Activated CD8-positive, alpha-beta memory T cell treated with anti-CD3 and anti-CD28 coated beads, Interleukin-2, amount 50 U/mL, for 24 hours (primary cell): Measurements from ENCODE around the gene PROKR2.

Experiments
- DNase-seq: peaks from one replicate; pipeline ENCODE4 v3.0.0-alpha.2; 2020; ENCODE audit errors: extremely low read depth

The PROKR2 gene

DNA sequence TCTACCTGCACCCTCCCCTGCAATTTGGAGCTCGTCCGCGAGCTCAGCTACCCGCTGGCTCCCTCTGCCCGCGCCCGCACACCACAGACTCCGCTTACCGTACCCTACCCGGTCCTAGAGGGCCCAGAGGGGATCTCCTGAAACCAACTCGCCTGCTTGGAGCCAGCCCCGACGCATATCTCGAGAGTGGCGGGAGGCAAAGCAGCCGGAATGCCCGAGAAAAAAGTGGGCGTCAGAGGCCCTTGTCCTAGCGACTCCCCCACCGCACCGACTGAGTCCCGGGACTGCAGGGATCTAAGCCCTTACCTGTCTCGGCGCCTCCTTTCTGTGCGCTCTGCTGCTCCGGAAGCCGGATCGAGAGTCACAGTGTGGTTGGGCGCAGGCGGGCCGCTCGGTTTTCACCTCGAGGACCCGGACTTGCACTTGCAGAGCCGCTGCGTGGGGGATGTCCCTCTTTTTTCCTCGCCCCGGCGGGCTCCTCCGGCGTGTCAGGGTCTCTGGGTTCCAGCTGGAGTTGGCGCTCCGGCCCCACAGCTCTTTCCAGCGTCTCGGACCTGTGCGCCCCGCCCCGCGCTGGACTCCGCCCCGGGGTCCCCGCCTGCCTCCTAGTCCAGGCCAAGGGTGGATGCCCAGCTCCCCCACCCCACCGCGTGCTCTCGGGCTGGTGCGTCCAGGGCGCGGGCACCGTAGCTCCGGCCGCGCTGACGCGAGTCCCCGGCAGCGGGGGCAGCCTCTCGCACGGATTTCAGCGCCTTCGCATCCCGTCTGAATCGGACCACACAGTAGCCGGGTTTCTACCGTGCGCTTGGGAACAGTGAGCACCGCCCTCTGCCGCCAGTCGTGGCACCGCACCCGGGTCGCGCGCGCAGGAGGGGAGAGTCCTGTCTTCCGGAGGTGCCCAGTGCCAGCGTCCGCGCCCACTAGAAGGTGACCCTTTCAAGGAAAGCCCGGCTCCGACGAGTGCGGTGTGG is at the start of gene PROKR2:
Gene PROKR2, minus strand, starts transcription at position 767 of the 971 bp plus-strand sequence. CDS start 2,585 bp downstream, outside the sequence.
- no peak for DNase-seq

DNA sequence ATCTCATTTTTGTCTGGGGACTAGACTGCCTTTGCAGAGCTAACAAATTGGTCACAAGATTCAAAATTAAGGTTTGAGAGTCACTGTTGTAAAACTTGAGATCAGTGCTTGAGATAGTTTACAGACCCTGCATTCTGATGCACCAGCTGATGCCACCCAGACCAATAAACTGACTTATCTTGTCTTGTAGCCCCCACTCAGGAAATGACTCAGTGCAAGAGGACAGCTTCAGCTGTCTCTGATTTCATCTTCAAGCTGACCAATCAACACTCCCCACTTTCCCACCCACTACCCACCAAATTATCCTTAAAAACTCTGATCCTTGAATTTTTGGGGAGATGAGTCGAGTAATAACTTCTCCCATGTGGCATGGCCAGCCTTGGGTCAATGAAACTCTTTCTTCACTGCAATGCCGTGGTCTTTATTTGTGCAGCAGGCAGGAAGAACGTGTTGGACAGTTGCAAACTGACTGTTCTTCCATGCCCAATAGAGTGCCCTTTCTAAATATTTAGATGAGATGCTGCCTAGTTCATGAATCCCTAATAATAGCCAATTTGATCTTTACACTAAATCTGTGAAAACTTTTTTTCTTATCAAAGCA is 48.3 kb upstream of the PROKR2 start:
- DNase-seq: no peak

DNA sequence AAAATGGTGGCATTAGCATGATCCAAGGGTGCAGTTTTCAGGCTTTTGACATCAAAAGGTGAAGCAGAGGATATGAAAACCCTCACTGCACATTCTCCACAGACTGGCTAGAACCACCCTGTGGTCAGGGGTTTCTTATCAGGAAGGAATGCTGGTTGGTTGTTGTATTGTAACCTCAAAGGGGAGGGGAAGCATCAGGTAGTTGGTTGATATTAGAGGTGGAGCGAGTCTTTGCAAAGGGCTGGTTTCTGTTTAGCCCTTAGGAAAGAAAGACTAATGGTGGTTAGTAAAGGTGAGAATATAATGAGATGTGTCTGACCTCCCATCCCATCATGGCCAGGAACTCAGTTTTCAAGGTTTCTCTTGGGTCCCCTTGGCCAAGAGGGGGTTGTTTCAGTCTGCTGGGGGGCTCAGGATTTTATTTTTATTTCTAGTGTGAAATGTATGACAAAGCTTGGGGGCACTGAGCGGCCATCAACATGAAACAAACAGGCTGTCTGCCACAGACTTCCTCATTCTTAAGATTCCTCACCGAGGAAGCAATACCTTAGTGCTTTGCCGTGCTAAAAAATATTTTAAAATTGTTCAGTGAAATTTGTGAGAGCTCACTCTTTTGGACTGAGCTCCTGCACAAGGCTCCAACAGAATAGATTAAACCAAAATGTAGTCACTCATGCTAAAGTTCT is 47.5 kb upstream of the PROKR2 start:
- DNase-seq: no peak

DNA sequence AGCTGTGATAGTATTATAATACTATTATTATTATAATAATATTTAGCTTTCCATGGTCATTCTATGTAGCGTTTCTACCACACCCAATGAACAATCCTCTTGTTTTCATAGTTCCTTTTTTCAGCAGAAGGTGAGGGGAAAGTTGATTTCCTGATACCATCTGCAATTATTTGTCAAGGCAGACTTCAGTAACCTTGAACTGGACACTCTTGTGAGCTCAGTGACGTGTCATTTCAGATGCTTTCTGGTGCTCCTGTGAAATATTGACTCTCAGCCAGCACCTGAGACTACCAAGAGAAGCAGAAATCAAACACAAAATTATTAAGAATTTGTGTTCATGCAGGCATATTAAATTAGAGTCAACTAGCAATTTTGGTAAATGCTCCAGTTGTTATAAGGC is 46.0 kb upstream of the PROKR2 start:
- no peak for DNase-seq

DNA sequence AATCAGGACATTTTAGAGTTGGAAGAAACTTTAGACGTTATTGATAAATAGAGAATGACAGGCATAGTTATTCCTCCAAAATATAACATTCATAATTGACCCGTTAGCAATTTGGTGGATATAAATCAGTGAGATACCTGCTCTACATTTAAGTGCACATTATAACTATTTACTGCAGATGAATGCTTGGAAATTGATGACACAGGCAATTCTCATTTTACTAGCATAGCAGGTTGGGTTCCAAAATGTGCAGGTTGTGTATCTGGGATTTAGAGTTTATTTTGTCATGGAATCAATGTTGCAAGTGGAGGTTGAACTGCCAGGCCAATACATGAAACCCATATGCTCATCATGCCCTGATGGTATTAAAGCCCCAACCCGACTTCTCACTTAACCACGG is 44.4 kb upstream of the PROKR2 start:
- DNase-seq: no peak

DNA sequence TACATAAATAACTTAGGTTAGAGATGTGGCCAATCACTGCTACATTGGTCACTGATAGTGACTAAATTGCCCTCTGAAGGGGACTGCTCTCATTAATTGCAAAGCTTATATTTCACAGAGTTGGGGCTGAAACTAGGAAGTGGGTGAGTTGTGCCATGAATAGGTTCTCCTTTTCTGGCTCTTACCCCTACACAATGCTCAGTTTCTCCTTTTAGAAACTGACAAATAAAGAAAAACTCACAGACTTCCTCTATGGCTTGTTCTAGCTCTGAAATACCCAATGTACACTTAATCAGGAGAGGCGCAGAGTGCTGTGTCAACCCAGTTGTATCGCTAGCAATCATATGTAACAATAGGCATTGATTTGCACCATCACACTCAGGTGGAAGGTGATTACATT is 41.2 kb upstream of the PROKR2 start:
- no peak for DNase-seq

DNA sequence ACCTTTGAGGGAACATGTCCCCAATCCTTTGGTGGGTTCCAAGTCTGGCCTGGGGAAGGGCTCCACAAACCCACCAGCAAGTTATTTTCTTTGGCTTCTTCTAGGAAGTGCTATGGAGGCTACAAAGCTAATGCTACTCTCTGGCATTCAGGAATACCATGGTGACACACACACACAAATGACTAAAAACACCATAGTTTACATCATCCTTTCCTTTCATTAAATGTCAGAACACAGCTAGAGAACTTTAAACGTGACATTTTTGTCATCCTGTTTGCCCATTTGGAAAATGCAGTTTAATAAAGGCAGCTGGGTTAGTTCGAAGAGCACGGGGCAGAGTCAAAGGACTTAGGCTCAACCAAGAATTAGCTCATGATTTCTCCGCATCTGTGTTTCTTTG is 40.2 kb upstream of the PROKR2 start:
- no peak for DNase-seq

DNA sequence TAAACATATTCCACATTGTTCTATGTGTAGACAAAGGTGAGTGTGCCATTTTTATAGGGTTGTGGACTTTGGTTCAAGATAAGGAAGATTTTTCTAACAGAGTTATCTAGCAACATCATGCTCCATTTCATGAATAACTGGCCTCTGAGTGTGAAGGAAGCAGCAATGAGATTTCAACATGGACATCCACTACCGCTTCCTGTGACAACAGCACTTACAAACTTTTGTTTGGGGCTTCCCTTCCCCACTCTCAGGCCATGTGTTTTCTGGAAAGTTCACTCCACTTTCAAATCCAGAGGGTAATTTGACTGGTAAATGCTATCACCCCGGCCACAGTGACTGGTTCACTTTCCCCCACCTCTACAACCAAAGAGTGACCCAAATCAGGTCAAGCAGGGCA is 38.1 kb upstream of the PROKR2 start:
- DNase-seq: no peak

DNA sequence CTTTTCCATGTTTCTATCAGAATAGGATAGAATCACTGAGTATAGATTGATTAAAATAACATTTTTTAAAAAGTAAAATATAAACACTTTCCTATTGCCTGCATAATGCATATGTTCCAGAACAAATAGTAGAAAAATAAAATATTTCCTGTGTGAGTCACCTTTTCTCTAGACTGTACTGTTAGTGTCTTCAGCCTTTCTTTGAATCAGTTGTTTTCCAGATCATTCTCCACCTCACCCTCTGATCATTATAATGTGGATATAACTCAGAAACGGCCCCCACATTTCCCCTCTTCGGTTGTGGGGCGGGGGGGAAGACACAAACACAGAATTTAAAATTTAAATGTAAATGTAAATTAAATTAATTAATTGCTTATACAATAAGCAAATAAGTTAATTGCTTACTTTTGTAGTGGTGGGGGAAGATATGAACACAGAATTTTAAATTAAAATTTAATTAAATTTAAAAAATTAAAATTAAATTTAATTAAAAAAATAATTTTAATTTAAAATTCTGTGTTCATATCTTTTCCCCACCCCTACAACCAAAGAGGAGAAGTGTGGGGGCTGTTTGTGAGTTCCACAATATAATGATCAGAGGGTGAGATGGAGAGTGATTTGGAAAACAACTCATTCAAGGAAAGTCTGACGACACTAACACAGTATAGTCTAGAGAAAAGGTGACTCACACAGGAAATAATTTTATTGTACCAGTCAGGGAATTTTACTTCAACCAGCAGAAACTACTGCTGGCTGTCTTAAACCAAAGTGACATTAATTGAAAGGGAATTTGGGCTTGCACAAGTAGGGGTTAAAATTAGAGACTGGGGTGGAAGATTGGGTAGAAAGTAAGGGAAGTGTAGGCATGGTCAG is 37.1 kb upstream of the PROKR2 start:
- no peak for DNase-seq

DNA sequence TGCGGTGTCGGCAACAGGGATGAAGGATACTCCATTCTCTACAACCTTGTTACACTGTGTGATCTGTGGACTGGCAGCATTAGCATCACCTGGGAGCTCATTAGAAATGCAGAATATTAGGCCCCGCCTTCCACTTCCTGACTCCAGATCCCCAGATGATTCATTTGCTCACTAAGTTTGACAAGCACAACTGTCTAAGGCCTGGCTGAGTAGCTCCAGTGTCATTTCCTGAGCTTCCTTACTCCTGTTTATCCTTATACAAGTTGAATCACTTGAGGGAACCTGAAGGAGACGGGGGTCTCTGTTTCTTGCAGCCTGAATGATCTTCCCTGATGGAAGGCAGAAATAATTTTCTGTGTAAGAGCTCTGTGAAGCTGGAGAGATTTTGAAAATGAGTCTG is 32.7 kb upstream of the PROKR2 start:
- DNase-seq: no peak

DNA sequence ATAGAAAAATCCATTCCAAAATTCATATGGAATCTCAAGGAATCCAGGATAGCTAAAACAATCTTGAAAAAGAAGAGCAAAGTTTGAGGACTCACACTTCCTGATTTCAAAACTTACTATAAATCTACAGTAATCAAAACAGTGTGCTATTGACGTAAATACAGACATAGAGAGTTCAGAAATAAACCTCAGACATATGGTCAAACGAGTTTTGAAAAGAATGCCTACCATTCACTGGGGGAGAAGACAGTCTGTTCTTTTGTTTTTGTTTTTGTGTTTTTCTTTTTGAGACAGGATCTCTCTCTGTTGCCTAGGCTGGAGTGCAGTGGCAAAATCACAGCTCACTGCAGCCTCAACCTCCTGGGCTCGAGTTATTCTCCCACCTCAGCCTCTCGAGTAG is 25.3 kb upstream of the PROKR2 start:
- no peak for DNase-seq

DNA sequence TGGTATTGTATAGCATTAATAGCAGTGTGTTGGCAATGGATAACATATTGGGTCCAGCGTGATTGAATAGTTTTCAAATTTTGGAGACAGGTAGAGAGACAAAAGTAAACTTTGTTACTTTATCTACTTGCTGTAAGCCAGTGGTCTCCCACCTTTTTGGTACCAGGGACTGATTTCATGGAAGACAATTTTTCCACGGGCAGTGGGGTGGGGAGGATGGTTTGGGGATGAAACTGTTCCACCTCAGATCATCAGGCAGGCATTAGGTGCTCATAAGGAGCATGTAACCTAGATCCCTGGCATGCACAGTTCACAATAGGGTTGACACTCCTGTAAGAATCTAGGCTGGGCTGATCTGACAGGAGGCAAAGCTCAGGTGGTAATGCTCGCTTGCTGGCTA is 14.6 kb upstream of the PROKR2 start:
- DNase-seq: no peak

DNA sequence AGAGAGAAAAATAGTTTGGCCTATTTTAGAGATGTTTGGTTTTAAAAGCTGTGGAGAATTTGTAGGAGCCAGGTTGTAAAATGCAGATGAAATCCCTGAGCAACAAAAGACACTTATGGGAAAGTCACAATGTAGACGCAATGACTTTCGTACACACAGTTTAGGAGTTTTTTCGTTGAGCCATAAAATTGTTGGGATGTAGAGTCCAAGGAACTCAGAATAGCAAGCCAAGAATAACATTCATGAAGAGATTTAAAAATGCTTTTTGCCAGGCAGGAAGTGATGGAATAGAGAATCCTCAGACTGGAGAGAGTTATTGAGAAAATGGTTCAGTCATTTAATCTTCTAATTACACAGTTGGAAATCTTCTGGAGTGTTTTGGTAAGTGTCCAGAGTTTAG is 11.5 kb upstream of the PROKR2 start:
- no peak for DNase-seq

DNA sequence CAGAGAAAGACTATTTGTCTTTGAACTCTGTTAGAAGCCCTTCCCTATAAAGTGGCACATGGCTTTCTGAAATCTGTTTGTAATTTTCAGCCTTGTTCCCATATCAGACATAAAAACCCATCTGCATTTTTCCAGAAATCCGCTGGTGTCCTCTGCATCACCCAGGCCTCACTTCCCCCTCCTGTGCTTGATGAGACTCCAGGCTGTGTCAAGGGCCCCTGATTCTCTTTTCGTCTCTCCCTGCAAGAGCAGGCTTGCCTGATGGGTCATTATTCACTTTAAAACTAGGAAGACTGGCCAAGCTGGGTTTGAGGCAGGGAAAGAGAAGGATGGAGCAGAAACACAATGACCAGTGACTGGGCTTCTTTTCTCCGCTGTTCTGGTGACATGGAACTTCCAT is 10.6 kb upstream of the PROKR2 start:
- no peak for DNase-seq

DNA sequence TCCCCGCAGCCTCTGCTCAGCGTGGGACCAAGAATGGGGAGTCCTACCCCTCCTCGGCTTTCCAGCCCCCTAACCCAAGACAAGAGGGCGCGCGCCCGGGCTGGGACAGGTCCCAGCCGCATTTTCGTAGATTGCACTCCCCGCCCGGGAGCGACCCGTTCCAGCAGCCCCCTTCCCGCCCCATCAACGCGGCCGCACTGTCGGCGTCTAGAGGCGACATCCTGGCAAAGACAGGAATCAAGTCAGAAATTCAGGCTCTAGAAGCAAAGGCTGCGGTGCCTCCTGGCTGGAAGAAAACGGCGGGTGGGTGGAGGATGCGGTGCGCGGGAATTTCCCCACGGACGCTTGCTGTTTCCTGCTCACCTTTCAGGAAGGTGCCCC is 957 bp downstream of the PROKR2 start:
- no peak for DNase-seq

DNA sequence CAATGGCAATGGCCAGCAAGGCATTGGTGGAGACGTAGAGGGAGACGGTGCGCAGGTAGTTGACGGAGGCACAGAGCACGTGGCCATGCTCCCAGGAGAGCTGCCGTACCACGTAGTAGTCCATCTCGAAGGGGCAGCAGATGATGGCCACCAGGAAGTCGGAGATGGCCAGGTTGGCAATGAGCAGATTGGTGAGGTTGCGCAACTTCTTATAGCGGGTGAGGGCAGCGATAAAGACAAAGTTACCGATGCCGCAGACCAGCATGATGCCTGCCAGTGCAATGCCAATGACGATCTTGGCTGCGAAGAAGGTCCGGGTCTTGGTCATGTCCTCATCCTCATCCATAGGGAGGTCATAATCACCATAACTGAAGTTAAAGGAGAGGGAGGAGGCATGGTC is 2.8 kb downstream of the PROKR2 start:
- DNase-seq: no peak

DNA sequence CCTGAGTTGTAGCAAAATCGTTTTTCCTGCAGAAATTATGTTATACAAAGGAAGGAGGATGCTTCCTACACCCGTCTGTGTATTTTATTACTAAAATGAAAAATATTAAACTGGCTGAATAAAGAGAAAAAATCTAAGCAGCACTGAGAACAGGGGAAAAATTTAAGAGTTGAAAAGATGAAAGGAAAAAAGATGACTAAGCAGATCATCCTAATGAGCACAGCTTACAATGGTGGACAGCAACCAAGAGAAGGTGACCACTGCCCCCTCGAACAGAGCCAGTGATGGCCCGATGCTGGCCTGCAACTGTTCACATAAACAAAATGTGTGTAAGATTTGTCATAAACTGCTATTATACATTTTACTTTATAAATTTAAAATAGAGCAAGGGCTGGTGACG is 4.2 kb downstream of the PROKR2 start:
- no peak for DNase-seq

DNA sequence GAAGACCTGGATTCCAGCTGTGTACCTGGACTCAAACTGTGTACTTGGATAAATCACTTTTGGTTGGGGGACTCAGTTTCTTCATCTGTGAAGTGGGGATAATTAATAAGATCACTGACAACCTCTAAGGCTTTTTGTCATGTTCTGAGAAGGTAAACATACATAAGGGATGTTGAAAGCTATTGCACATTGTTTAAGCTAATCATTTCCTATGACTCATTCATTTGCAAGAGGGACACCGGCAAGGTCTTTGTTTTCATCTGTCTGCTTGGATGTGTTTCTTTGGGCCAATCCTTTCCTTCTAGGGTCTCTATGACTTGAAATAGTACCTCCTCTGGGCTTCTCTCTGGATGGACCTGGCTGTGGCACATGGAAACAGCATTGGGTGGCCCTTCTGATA is 6.8 kb downstream of the PROKR2 start:
- no peak for DNase-seq

DNA sequence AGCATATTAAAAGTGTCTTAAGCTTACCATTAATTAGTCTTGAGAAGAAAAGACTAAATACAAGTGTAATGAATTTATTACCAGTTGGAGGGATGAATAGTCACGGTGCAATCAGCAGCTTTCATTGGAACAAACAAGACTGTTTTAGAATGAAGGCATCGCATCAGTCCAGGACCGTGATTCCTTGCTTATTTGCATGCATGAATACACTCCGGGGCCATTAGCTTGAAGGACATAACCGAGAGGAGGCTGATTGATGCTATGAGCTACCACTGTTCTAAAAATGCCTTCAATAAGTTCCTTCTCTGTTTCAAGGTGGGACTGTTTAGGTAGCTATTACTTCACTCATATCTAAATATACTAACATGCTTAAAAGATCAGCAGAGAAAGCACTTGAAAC is 17.9 kb downstream of the PROKR2 start:
- no peak for DNase-seq

DNA sequence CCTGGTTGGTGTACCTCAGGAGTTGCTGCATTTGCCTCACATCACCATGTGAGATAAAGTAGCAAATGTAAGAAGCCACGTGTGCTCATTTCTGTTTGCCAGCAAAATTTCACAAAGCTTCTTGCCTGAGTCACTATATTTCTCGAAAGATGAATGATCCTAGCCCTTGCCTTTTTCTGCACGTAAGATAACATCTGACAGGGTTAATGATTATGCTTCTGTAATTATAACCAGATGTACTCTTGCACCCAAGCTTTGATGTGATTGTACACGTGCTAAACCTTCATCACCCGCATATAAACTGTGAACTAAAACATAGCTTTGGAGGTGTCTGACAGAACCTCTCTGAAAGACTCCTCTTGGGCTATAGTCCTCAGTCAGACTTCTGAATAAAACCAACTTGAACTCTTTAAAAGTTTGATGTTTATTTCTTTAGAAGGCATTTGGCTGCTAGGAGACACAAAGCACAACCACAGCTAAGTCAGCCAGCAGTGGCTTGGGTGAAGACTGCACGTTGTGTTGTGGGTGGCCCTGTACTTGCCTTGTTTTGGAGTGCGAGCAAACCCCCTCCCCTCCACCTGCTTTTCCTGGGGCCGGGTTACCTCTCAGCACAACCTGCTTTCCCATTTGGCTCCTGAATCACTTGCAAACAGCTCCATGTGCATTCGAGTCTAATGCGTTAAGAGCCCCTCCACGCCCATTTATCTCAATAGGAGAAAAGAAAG is 19.3 kb downstream of the PROKR2 start:
- no peak for DNase-seq

DNA sequence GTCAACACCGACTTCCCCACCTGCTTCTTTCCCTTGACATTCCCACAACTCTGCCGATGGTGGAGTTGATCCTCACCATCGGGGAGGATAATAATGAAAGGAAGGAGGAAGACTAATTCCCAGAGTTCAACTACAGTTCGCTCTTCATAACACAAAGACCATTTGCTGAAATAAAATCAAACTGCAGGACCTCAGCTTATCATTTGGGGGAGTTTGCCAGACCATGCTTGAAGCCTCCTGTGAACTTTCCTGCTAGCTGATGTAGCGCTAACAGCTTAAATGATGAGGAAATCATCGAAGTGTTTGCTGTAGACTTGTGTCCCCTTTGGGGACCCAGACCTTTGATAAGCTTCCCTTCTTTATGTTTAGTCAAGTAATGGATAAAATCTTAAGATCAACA is 26.2 kb downstream of the PROKR2 start:
- DNase-seq: no peak
